ENCODE data around the gene C2orf76. TPM values are rescaled to one million over a fixed set of nuclear protein-coding genes. Genes with fewer than 3 reads are reported as not detected.

The C2orf76 gene
- total RNA-seq, 1 donor from 2014 or later = 11.0 TPM

- Mint-ChIP-seq H3K36me3 (ENCODE audit: low read depth) (peaks cover 5% of the 10 kb centered on the region), H3K27me3 (ENCODE audit: low read depth) (no peaks in the 10 kb centered on the region), H3K4me3 (ENCODE audit: unreplicated experiment) (no peak overlapping the region), H3K4me1 (ENCODE audit: low read depth) (peaks cover 8% of the 10 kb centered on the region), H3K27ac (ENCODE audit: unreplicated experiment) (no peak overlapping the region), H3K9me3 (ENCODE audit: low read depth) (peaks cover 6% of the 10 kb centered on the region)
- no peak for DNase-seq (ENCODE audit: low spot score)
- no peak for TF ChIP-seq CTCF (IDR thresholded peaks at IDR 0.05)
These were observed 50.6 kb downstream of the C2orf76 start for GRCh38 chr2:119316066-119316465.

- no peak for DNase-seq (ENCODE audit: low spot score)
- H3K27ac Mint-ChIP-seq (ENCODE audit: unreplicated experiment) = peak overlapping the region; percentile 63
These were observed 51.3 kb downstream of the C2orf76 start for GRCh38 chr2:119315241-119315925.

GRCh38 chr2:119311831-119312230 lies 54.8 kb downstream of the C2orf76 start:
- H3K36me3 Mint-ChIP-seq (ENCODE audit: low read depth) = peaks cover 4% of the 10 kb centered on the region
- H3K27me3 Mint-ChIP-seq (ENCODE audit: low read depth) = no peaks in the 10 kb centered on the region
- H3K27ac Mint-ChIP-seq (ENCODE audit: unreplicated experiment) = no peak overlapping the region
- no peak overlapping the region for H3K4me3 Mint-ChIP-seq (ENCODE audit: unreplicated experiment)
- no peak for TF ChIP-seq CTCF (IDR thresholded peaks at IDR 0.05)
- DNase-seq (ENCODE audit: low spot score) = no peak
- peaks cover 6% of the 10 kb centered on the region for H3K9me3 Mint-ChIP-seq (ENCODE audit: low read depth)
- peaks cover 8% of the 10 kb centered on the region for H3K4me1 Mint-ChIP-seq (ENCODE audit: low read depth)

More at GRCh38 chr2:119315241-119315925, 51.3 kb downstream of the C2orf76 start:
- peaks cover 6% of the 10 kb centered on the region for H3K9me3 Mint-ChIP-seq (ENCODE audit: low read depth)
- peaks cover 3% of the 10 kb centered on the region for H3K36me3 Mint-ChIP-seq (ENCODE audit: low read depth)
- H3K4me3 Mint-ChIP-seq (ENCODE audit: unreplicated experiment) = no peak overlapping the region
- H3K27me3 Mint-ChIP-seq (ENCODE audit: low read depth) = no peaks in the 10 kb centered on the region
- no peak for TF ChIP-seq CTCF (IDR thresholded peaks at IDR 0.05)
- H3K4me1 Mint-ChIP-seq (ENCODE audit: low read depth) = peaks cover 8% of the 10 kb centered on the region

GRCh38 chr2:119311371-119311770 lies 55.3 kb downstream of the C2orf76 start:
- Mint-ChIP-seq H3K9me3 (ENCODE audit: low read depth) (peaks cover 6% of the 10 kb centered on the region), H3K27ac (ENCODE audit: unreplicated experiment) (no peak overlapping the region), H3K36me3 (ENCODE audit: low read depth) (peaks cover 5% of the 10 kb centered on the region), H3K4me3 (ENCODE audit: unreplicated experiment) (no peak overlapping the region), H3K27me3 (ENCODE audit: low read depth) (no peaks in the 10 kb centered on the region), H3K4me1 (ENCODE audit: low read depth) (peaks cover 8% of the 10 kb centered on the region)
- no peak for DNase-seq (ENCODE audit: low spot score)
- TF ChIP-seq CTCF (IDR thresholded peaks at IDR 0.05) = no peak

- Mint-ChIP-seq H3K27me3 (ENCODE audit: low read depth) (no peaks in the 10 kb centered on the region), H3K4me3 (ENCODE audit: unreplicated experiment) (no peak overlapping the region)
These were observed 57.8 kb downstream of the C2orf76 start for GRCh38 chr2:119308793-119309330.

More at GRCh38 chr2:119308793-119309330, 57.8 kb downstream of the C2orf76 start:
- H3K27ac Mint-ChIP-seq (ENCODE audit: unreplicated experiment) = no peak overlapping the region
- no peak for DNase-seq (ENCODE audit: low spot score)
- H3K9me3 Mint-ChIP-seq (ENCODE audit: low read depth) = no peaks in the 10 kb centered on the region
- no peaks in the 10 kb centered on the region for H3K4me1 Mint-ChIP-seq (ENCODE audit: low read depth)
- H3K36me3 Mint-ChIP-seq (ENCODE audit: low read depth) = peaks cover 3% of the 10 kb centered on the region
- TF ChIP-seq CTCF (IDR thresholded peaks at IDR 0.05) = no peak
